ENCODE results near the gene TCF7L1. TPM values are rescaled to one million over a fixed set of nuclear protein-coding genes. Genes with fewer than 3 reads are reported as not detected.
"Not testable (repeated sequence)": the region's sequence is repeated elsewhere in the genome, so short reads cannot be mapped to it uniquely, and the experiment has no call there.

The TCF7L1 gene
- polyA plus RNA-seq, 1 donor (not counting 4 experiments of a cell fraction or from before 2014, with no cell fraction given): 1.0 TPM

DNA sequence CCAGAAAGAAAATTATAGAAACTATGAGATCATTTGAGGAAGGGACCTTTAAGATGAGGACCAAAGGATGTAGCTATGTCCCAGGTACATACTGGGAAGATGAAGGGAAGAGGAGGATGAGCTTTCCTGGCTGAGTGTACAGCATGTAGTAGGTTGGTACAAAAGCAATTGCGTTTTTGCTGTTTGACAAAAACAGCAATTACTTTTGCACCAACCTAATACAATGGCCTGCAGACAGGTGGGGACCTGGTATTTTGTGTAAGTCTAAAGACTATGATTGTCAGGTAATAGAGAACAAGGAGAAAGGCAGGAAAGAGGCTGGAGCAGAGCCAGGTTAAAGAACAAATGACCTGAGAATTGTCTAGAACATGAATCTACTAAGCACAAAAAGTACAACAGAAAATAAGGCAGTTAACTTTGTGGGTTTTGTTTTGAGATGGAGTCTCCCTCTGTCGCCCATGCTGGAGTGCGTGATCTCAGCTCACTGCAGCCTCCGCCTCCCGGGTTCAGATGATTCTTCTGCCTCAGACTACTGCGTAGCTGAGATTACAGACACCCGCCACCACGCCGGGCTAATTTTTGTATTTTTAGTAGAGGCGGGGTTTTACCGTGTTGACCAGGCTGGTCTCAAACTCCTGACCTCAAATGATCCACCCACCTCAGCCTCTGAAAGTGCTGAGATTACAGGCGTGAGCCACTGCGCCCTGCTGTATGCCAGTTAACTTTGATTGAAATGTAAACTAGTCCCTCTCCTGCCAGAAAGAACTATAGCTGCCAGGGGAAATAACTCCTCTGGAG is 197.8 kb downstream of the TCF7L1 start:
- no peak for DNase-seq (ENCODE audit: low read depth, low spot score)
- no peak for FAIRE-seq
- H3K9me3 ChIP-seq (ENCODE audit: control insufficient read depth, low read depth, low read length): no peaks in the 10 kb centered on the region
- peaks cover 0 to 3% of the 10 kb centered on the region in 2 experiments for H3K36me3 ChIP-seq (ENCODE audit: control insufficient read depth in 2 of 2, extremely low read depth in 1 of 2, insufficient read depth in 2 of 2, low read length in 2 of 2)
- no peak overlapping the region for H2AFZ ChIP-seq (ENCODE audit: control insufficient read depth, low read length)
- H3K4me3 ChIP-seq (ENCODE audit: control insufficient read depth in 2 of 3, extremely low read depth in 1 of 3, insufficient read depth in 2 of 3, low read depth in 1 of 3, low read length in 3 of 3): no peak overlapping the region
- H3K9me1 ChIP-seq (ENCODE audit: control insufficient read depth, extremely low read depth, insufficient read depth, low read length): no peaks in the 10 kb centered on the region
- no peak overlapping the region for H3K27ac ChIP-seq (ENCODE audit: control insufficient read depth, insufficient read depth, low read length)
- H3K4me2 ChIP-seq (ENCODE audit: control insufficient read depth, extremely low read depth, insufficient read depth, low read depth, low read length): no peak overlapping the region
- H3K27me3 ChIP-seq (ENCODE audit: control insufficient read depth, extremely low read depth, insufficient read depth, low read length): no peaks in the 10 kb centered on the region
- no peak for TF ChIP-seq EZH2 (IDR thresholded peaks at IDR 0.05; ENCODE audit: low read length)
- TF ChIP-seq, protein P1, sequence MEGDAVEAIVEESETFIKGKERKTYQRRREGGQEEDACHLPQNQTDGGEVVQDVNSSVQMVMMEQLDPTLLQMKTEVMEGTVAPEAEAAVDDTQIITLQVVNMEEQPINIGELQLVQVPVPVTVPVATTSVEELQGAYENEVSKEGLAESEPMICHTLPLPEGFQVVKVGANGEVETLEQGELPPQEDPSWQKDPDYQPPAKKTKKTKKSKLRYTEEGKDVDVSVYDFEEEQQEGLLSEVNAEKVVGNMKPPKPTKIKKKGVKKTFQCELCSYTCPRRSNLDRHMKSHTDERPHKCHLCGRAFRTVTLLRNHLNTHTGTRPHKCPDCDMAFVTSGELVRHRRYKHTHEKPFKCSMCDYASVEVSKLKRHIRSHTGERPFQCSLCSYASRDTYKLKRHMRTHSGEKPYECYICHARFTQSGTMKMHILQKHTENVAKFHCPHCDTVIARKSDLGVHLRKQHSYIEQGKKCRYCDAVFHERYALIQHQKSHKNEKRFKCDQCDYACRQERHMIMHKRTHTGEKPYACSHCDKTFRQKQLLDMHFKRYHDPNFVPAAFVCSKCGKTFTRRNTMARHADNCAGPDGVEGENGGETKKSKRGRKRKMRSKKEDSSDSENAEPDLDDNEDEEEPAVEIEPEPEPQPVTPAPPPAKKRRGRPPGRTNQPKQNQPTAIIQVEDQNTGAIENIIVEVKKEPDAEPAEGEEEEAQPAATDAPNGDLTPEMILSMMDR (optimal IDR thresholded peaks at IDR 0.05 in 1 of 3, IDR thresholded peaks at IDR 0.05 in 1 of 3, conservative IDR thresholded peaks at IDR 0.05 in 1 of 3; ENCODE audit: extremely low read depth in 1 of 3, insufficient read depth in 2 of 3, low read length in 3 of 3): no peak
- H3K79me2 ChIP-seq (ENCODE audit: control insufficient read depth, insufficient read depth, low read length): peaks cover 15% of the 10 kb centered on the region
- dilution Hi-C loops (cut with MboI; ENCODE audit: extremely low pct_ligation_motif_present, low sequenced_read_pairs): no loop called here
- no peak overlapping the region for H3K9ac ChIP-seq (ENCODE audit: control insufficient read depth, extremely low read depth, insufficient read depth, low read length)
- H4K20me1 ChIP-seq (ENCODE audit: control insufficient read depth, extremely low read depth, insufficient read depth, low read length): peaks cover 8% of the 10 kb centered on the region
- H3K4me1 ChIP-seq (ENCODE audit: control insufficient read depth, extremely low read depth, insufficient read depth, low read length): peaks cover 5% of the 10 kb centered on the region

DNA sequence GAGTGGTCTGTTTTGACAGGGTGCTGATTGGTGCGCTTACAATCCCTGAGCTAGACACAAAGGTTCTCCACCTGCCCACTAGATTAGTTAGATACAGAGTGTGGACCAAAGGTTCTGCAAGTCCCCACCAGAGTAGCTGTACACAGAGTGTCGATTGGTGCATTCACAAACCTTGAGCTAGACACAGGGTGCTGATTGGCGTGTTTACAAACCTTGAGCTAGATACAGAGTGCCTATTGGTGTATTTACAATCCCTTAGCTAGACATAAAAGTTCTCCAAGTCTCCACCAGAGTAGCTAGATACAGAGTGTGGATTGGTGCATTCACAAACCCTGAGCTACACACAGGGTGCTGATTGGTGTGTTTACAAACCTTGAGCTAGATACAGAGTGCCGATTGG is 200.7 kb downstream of the TCF7L1 start:
- H3K79me2 ChIP-seq (ENCODE audit: control insufficient read depth, insufficient read depth, low read length); FAIRE-seq; H3K9me1 ChIP-seq (ENCODE audit: control insufficient read depth, extremely low read depth, insufficient read depth, low read length); H2AFZ ChIP-seq (ENCODE audit: control insufficient read depth, low read length); H3K4me2 ChIP-seq (ENCODE audit: control insufficient read depth, extremely low read depth, insufficient read depth, low read depth, low read length); dilution Hi-C loops (cut with MboI; ENCODE audit: extremely low pct_ligation_motif_present, low sequenced_read_pairs); H3K4me1 ChIP-seq (ENCODE audit: control insufficient read depth, extremely low read depth, insufficient read depth, low read length); H3K9ac ChIP-seq (ENCODE audit: control insufficient read depth, extremely low read depth, insufficient read depth, low read length); H3K36me3 ChIP-seq (ENCODE audit: control insufficient read depth in 2 of 2, extremely low read depth in 1 of 2, insufficient read depth in 2 of 2, low read length in 2 of 2); H4K20me1 ChIP-seq (ENCODE audit: control insufficient read depth, extremely low read depth, insufficient read depth, low read length); H3K27me3 ChIP-seq (ENCODE audit: control insufficient read depth, extremely low read depth, insufficient read depth, low read length); H3K27ac ChIP-seq (ENCODE audit: control insufficient read depth, insufficient read depth, low read length); DNase-seq (ENCODE audit: low read depth, low spot score); H3K9me3 ChIP-seq (ENCODE audit: control insufficient read depth, low read depth, low read length); H3K4me3 ChIP-seq (ENCODE audit: control insufficient read depth in 2 of 3, extremely low read depth in 1 of 3, insufficient read depth in 2 of 3, low read depth in 1 of 3, low read length in 3 of 3): not testable (repeated sequence)

DNA sequence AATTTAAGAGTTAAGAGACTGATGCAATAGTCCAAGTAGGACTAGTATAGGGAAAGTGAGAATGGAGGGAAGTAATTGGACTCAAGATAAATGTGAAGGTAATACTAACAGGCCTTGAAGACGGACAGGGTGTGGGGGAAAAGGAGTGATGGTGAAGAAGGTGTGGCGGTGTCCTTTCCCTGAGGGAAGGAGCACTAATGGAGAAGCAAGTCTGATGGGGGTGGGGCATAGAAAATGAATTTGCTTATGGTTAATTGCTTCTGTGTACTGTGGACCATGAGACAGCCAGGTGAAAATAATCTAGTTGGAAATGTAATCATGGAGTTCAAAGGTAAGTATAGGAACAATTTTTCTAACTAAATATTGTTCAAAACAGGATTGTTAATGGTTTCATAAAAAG is 201.7 kb downstream of the TCF7L1 start:
- no peaks in the 10 kb centered on the region for H3K27me3 ChIP-seq (ENCODE audit: control insufficient read depth, extremely low read depth, insufficient read depth, low read length)
- H3K79me2 ChIP-seq (ENCODE audit: control insufficient read depth, insufficient read depth, low read length): no peaks in the 10 kb centered on the region
- H3K27ac ChIP-seq (ENCODE audit: control insufficient read depth, insufficient read depth, low read length): no peak overlapping the region
- H3K9me1 ChIP-seq (ENCODE audit: control insufficient read depth, extremely low read depth, insufficient read depth, low read length): no peaks in the 10 kb centered on the region
- dilution Hi-C loops (cut with MboI; ENCODE audit: extremely low pct_ligation_motif_present, low sequenced_read_pairs): no loop called here
- FAIRE-seq (no peak), DNase-seq (ENCODE audit: low read depth, low spot score) (no peak)
- H3K9ac ChIP-seq (ENCODE audit: control insufficient read depth, extremely low read depth, insufficient read depth, low read length): no peak overlapping the region
- no peak for TF ChIP-seq EZH2 (IDR thresholded peaks at IDR 0.05; ENCODE audit: low read length)
- TF ChIP-seq, protein P1 (optimal IDR thresholded peaks at IDR 0.05 in 1 of 3, IDR thresholded peaks at IDR 0.05 in 1 of 3, conservative IDR thresholded peaks at IDR 0.05 in 1 of 3; ENCODE audit: extremely low read depth in 1 of 3, insufficient read depth in 2 of 3, low read length in 3 of 3): no peak
- no peak overlapping the region for H2AFZ ChIP-seq (ENCODE audit: control insufficient read depth, low read length)
- no peaks in the 10 kb centered on the region for H4K20me1 ChIP-seq (ENCODE audit: control insufficient read depth, extremely low read depth, insufficient read depth, low read length)
- no peaks in the 10 kb centered on the region for H3K9me3 ChIP-seq (ENCODE audit: control insufficient read depth, low read depth, low read length)
- no peak overlapping the region for H3K4me2 ChIP-seq (ENCODE audit: control insufficient read depth, extremely low read depth, insufficient read depth, low read depth, low read length)
- no peaks in the 10 kb centered on the region for H3K36me3 ChIP-seq (ENCODE audit: control insufficient read depth in 2 of 2, extremely low read depth in 1 of 2, insufficient read depth in 2 of 2, low read length in 2 of 2)
- H3K4me3 ChIP-seq (ENCODE audit: control insufficient read depth in 2 of 3, extremely low read depth in 1 of 3, insufficient read depth in 2 of 3, low read depth in 1 of 3, low read length in 3 of 3): no peak overlapping the region
- H3K4me1 ChIP-seq (ENCODE audit: control insufficient read depth, extremely low read depth, insufficient read depth, low read length): no peaks in the 10 kb centered on the region

All from keratinocyte (primary cell).